Measurements from ENCODE around the gene RAB11FIP3. TPM values are rescaled to one million over a fixed set of nuclear protein-coding genes. Genes with fewer than 3 reads are reported as not detected.

RAB11FIP3 gene
- total and polyA plus RNA-seq, 11 donors, result 19.3 to 39.9 (median 31.9) TPM

- WGBS, 4 donors, result 84 to 92% (median 90%) methylated on average over 17 to 23 of the region's 23 CpGs
- Histone ChIP-seq H3K4me1 (peaks cover 11 to 74% (median 44%) of the 10 kb centered on the region in 12 donors), H3K9me3 (no peaks in the 10 kb centered on the region), H3K36me3 (peaks cover 0 to 7% (median 0%) of the 10 kb centered on the region in 9 donors), H3K4me3 (no peak overlapping the region), H3K27ac (no peak overlapping the region), H3K27me3 (no peaks in the 10 kb centered on the region)
- no peak for DNase-seq
- no peak for ATAC-seq
- intact Hi-C loops (cut with DNase I), result no loop called here
- TF ChIP-seq POLR2A (IDR thresholded peaks at IDR 0.05) (no peak), CTCF (IDR thresholded peaks at IDR 0.05) (no peak)
These were observed 104.8 kb downstream of the RAB11FIP3 start for GRCh38 chr16:530111-530817.

GRCh38 chr16:531494-532125 is 106.2 kb downstream of the RAB11FIP3 start:
- TF ChIP-seq CTCF (IDR thresholded peaks at IDR 0.05) (no peak), POLR2A (IDR thresholded peaks at IDR 0.05) (no peak)
- intact Hi-C loops (cut with DNase I), result no loop called here
- Histone ChIP-seq H3K27ac (no peak overlapping the region), H3K36me3 (peaks cover 0 to 11% (median 0%) of the 10 kb centered on the region in 9 donors), H3K27me3 (no peaks in the 10 kb centered on the region), H3K9me3 (no peaks in the 10 kb centered on the region), H3K4me3 (no peak overlapping the region), H3K4me1 (peaks cover 4 to 62% (median 31%) of the 10 kb centered on the region in 12 donors)
- WGBS, 4 donors, result 83 to 90% (median 85%) methylated on average over 15 to 16 of the region's 16 CpGs
- DNase-seq (no peak), ATAC-seq (no peak)

DNA sequence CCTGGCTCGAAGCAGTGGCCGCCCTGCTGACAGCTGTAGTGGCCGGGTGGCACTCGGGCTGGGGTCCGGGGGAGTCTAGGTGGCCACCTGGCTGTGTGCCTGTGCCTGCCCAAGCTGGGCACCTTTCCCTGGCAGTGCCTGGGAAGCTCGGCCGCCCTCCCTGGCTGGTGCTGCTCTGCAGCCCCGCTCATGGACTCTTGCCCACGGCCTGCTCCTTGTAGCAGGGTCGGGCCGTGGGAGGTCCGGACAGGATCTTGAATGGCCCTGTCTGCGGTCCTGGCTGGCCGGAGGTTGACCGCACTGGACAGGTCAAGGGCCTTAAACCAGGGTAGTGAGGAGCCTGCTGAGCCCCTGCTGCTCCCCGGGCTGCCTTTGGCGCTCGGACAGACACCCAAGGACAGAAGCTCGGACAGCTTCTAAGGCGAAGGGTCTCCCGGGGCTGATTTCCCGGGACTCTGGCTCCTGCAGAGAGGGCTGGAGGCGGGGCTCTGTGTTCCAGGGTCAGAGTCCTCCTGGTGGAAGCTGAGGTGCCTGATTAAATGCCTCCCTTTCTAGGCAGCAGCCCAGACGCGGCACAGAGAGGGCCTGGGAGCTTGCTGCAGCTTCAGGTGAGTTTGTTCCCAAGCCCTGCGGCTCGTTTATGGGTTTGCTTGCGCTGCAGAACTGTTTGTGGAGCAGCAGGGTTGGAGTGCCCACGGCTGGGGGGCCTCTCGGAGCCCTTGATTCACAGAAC is 108.1 kb downstream of the RAB11FIP3 start:
- DNase-seq (no peak), ATAC-seq (peak in 1 of 4 donors; percentile 5)
- H3K27me3 ChIP-seq, result no peaks in the 10 kb centered on the region
- no peak overlapping the region for H3K4me3 ChIP-seq
- TF ChIP-seq CTCF (IDR thresholded peaks at IDR 0.05) (no peak), POLR2A (IDR thresholded peaks at IDR 0.05) (no peak)
- 67 to 82% (median 72%) methylated on average over 16 to 30 of the region's 30 CpGs for WGBS, 4 donors
- H3K36me3 ChIP-seq, result peaks cover 0 to 28% (median 4%) of the 10 kb centered on the region in 9 donors
- intact Hi-C loops (cut with DNase I), result no loop called here
- peaks cover 2 to 53% (median 26%) of the 10 kb centered on the region in 12 donors for H3K4me1 ChIP-seq
- H3K27ac ChIP-seq, result no peak overlapping the region
- no peaks in the 10 kb centered on the region for H3K9me3 ChIP-seq

DNA sequence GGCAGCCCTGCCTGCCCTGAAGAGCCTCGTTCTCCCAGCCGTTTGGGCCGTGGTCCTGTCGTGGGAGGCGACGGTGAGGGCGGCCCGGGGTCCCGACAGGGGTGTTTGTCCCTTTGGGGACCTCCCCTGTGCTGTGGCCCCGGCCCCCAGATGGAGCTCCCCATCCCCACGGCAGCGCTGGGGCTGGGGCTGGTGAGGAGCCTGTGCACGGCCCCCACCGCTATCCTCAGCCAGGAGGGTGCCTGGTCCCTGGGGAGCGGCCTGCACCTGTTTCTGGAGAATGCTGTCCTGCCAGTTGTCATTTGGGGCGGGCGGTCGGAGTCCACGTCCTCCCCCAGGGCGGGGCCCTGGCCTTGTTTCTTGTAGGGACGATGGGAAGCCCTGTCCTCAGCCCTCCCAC is 108.7 kb downstream of the RAB11FIP3 start:
- no peak for TF ChIP-seq CTCF (IDR thresholded peaks at IDR 0.05)
- TF ChIP-seq POLR2A (IDR thresholded peaks at IDR 0.05), result no peak
- peaks cover 2 to 47% (median 20%) of the 10 kb centered on the region in 12 donors for H3K4me1 ChIP-seq
- no peaks in the 10 kb centered on the region for H3K9me3 ChIP-seq
- H3K27me3 ChIP-seq, result no peaks in the 10 kb centered on the region
- WGBS, 4 donors, result 83 to 88% (median 87%) methylated on average over 15 to 21 of the region's 21 CpGs
- no peak overlapping the region for H3K27ac ChIP-seq
- ATAC-seq (no peak), DNase-seq (no peak)
- H3K36me3 ChIP-seq, result peaks cover 0 to 28% (median 4%) of the 10 kb centered on the region in 9 donors
- no peak overlapping the region for H3K4me3 ChIP-seq
- intact Hi-C loops (cut with DNase I), result no loop called here

All from heart left ventricle (tissue), 16 donors.